Measurements from ENCODE around the gene ARHGEF26.

Gene ARHGEF26

GRCh38 chr3:154224866-154225265, 103.7 kb downstream of the ARHGEF26 start:
- DNase-seq, result no peak
- Mint-ChIP-seq H3K4me1 (ENCODE audit: low read depth) (peaks cover 2% of the 10 kb centered on the region), H3K36me3 (ENCODE audit: low read depth) (no peaks in the 10 kb centered on the region), H3K27ac (no peak overlapping the region), H3K27me3 (peaks cover 17% of the 10 kb centered on the region), H3K4me3 (no peak overlapping the region), H3K9me3 (no peaks in the 10 kb centered on the region)

DNA sequence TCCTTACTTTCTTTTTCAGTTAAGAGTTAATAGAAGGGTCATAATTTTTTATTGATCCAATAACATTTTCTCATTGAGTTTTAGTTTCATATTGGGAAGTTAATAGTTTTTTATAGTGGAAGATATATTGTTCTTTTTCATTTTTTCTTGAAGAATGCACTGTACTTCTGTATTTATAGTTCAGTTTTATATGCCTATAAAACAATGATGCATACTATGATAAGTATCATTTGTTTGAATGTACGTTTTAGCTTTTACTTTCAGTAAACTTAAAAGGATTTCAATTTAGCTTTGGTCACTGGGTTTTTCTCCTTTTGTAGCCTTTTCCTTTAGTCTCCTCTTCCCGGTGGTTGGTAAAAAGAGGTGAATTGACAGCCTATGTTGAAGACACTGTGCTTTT, 104.3 kb downstream of the ARHGEF26 start:
- Mint-ChIP-seq H3K36me3 (ENCODE audit: low read depth) (no peaks in the 10 kb centered on the region), H3K27ac (no peak overlapping the region), H3K27me3 (peaks cover 16% of the 10 kb centered on the region), H3K9me3 (no peaks in the 10 kb centered on the region), H3K4me3 (no peak overlapping the region), H3K4me1 (ENCODE audit: low read depth) (peaks cover 2% of the 10 kb centered on the region)
- DNase-seq, result no peak

DNA sequence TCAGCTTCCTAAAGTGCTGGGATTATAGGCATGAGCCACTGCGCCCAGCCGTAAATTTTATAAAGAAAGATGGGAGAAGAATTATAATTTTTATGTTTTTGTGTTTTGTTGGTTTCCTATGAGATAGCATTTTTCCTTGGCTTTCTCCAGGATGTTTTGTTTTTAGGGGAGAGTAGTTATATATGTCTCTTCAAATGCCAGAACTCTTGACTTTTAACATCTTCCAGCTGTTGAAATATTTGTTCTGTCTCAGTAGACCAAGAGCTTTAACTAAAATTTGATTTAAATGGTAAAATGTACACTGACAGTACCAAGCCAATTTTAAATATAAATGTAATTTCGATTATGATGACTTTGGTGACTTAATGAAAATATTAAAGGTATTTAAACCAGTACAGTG, 106.3 kb downstream of the ARHGEF26 start:
- H3K27me3 Mint-ChIP-seq, result peaks cover 23% of the 10 kb centered on the region
- no peaks in the 10 kb centered on the region for H3K36me3 Mint-ChIP-seq (ENCODE audit: low read depth)
- H3K4me1 Mint-ChIP-seq (ENCODE audit: low read depth), result peaks cover 2% of the 10 kb centered on the region
- H3K4me3 Mint-ChIP-seq, result no peak overlapping the region
- H3K9me3 Mint-ChIP-seq, result no peaks in the 10 kb centered on the region
- DNase-seq, result no peak
- no peak overlapping the region for H3K27ac Mint-ChIP-seq

DNA sequence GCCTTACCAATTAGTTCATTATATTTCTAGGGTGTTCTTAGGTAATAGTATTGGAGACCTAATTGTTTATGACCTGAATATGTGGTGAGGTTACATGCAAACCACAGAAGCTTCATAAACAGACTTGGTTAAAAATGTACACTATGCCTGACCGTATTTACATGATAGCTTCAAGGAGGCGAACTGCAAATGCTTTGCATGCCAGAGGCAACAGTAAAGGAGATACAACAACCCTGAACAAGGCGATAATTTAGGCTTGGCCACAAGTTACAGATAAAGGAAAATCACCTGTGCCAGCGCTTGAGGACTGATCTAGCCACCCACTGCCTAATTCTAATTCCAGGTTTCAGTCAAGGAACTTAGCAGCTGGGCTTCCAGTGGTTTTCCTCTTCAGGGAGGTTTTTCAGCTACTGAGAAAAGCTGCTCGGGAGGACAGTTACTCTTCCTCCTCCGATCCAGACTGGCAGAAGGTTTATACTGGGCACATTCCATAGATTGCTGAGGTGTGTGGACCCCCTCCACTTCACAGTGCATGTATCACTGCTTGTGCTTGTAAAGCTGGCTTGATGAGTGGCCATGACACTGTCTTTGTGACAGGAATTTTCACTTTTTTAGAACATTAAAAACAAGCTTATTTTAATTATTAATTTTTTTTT, 107.5 kb downstream of the ARHGEF26 start:
- no peak overlapping the region for H3K27ac Mint-ChIP-seq
- H3K9me3 Mint-ChIP-seq, result no peaks in the 10 kb centered on the region
- no peaks in the 10 kb centered on the region for H3K4me1 Mint-ChIP-seq (ENCODE audit: low read depth)
- H3K27me3 Mint-ChIP-seq, result peaks cover 31% of the 10 kb centered on the region
- no peak for DNase-seq
- H3K36me3 Mint-ChIP-seq (ENCODE audit: low read depth), result no peaks in the 10 kb centered on the region
- H3K4me3 Mint-ChIP-seq, result no peak overlapping the region

DNA sequence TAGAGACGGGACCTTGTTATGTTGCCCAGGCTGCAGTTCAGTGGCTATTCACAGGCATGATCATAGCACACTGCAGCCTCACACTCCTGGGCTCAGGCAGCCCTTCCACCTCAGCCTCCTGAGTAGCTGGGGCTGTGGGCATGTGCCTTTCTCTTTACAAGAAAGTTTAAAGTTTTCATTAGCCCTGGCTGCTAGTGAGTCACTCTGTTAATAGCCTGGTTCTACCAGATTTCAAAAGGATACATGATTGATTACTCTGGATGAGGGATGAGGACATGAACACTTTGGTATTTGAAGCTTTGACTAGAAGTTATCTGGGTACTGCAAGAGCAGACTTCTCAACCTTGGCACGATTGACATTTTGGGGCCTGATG, 108.0 kb downstream of the ARHGEF26 start:
- Mint-ChIP-seq H3K36me3 (ENCODE audit: low read depth) (no peaks in the 10 kb centered on the region), H3K9me3 (no peaks in the 10 kb centered on the region), H3K4me3 (no peak overlapping the region), H3K27me3 (peaks cover 34% of the 10 kb centered on the region), H3K4me1 (ENCODE audit: low read depth) (no peaks in the 10 kb centered on the region), H3K27ac (no peak overlapping the region)
- DNase-seq, result no peak

DNA sequence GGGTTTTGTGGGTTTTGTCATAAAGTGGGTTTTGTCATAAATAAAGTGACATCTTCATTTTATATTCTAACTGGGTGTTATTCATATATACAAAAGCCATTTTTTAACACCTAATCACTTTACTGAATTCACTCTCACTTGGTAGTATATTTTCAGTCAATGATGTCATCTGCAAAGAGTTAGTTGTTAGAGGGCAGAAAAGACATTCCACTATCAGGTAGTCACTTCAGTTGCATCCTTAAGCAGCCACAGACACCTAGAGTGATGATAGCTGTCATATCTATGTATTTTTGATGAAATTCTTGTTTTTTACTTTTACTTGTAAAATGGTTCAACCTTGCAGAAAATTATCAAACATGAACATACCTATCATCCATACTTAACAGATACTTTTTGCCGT, 114.1 kb downstream of the ARHGEF26 start:
- peaks cover 39% of the 10 kb centered on the region for H3K27me3 Mint-ChIP-seq
- no peak overlapping the region for H3K4me3 Mint-ChIP-seq
- DNase-seq, result no peak
- H3K4me1 Mint-ChIP-seq (ENCODE audit: low read depth), result peaks cover 9% of the 10 kb centered on the region
- no peaks in the 10 kb centered on the region for H3K36me3 Mint-ChIP-seq (ENCODE audit: low read depth)
- H3K9me3 Mint-ChIP-seq, result no peaks in the 10 kb centered on the region
- no peak overlapping the region for H3K27ac Mint-ChIP-seq

- Mint-ChIP-seq H3K9me3 (no peaks in the 10 kb centered on the region), H3K4me3 (no peak overlapping the region), H3K27ac (no peak overlapping the region), H3K27me3 (peaks cover 36% of the 10 kb centered on the region), H3K36me3 (ENCODE audit: low read depth) (no peaks in the 10 kb centered on the region), H3K4me1 (ENCODE audit: low read depth) (peaks cover 9% of the 10 kb centered on the region)
- DNase-seq, result no peak
These were observed 115.1 kb downstream of the ARHGEF26 start for GRCh38 chr3:154236331-154236730.

DNA sequence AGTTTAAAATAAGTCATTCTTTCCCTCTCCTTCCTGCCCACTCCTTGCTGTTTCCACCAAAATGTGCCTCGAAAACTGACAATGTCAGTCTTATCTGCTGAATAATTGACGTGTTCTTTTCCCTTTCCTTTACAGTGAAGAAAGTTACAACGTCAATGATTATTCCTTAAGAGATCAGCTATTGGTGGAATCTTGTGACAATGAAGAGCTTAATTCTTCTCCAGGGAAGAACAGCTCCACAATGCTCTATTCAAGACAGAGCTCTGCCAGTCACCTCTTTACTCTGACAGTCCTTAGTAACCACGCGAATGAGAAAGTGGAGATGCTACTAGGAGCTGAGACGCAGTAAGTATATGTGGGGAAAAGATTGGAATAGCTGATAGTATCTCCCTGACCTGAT, 119.0 kb downstream of the ARHGEF26 start:
- no peak overlapping the region for H3K27ac Mint-ChIP-seq
- H3K36me3 Mint-ChIP-seq (ENCODE audit: low read depth), result no peaks in the 10 kb centered on the region
- H3K9me3 Mint-ChIP-seq, result no peaks in the 10 kb centered on the region
- no peak for DNase-seq
- H3K27me3 Mint-ChIP-seq, result peaks cover 12% of the 10 kb centered on the region
- H3K4me1 Mint-ChIP-seq (ENCODE audit: low read depth), result peaks cover 12% of the 10 kb centered on the region
- no peak overlapping the region for H3K4me3 Mint-ChIP-seq

- no peak for DNase-seq
These were observed 120.3 kb downstream of the ARHGEF26 start for GRCh38 chr3:154241496-154241895.

DNA sequence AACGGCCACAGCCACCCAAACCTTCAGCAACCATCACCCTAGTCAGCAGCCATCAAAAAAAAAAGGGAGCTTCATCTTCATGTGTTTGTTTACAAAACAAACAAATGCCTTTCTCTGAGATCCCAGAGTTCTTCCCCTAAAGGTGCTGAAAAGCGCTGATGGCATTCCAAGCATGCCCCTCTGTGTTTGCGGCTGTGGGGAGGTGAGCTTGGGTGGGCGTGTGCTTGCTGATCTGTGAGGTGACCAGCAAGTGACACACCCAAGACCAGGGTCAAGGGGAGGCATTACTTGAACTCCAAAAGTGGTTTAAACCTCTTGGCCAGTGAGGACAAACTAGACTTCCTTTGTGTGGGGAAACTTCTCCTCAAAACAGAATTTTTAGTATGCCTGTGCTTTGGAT, 121.6 kb downstream of the ARHGEF26 start:
- peaks cover 10% of the 10 kb centered on the region for H3K36me3 Mint-ChIP-seq (ENCODE audit: low read depth)
- no peak overlapping the region for H3K4me3 Mint-ChIP-seq
- peaks cover 8% of the 10 kb centered on the region for H3K4me1 Mint-ChIP-seq (ENCODE audit: low read depth)
- H3K27me3 Mint-ChIP-seq, result peaks cover 12% of the 10 kb centered on the region
- no peak overlapping the region for H3K27ac Mint-ChIP-seq
- no peaks in the 10 kb centered on the region for H3K9me3 Mint-ChIP-seq
- DNase-seq, result no peak

More at GRCh38 chr3:154241496-154241895, 120.3 kb downstream of the ARHGEF26 start:
- Mint-ChIP-seq H3K9me3 (no peaks in the 10 kb centered on the region), H3K36me3 (ENCODE audit: low read depth) (peaks cover under 1% of the 10 kb centered on the region), H3K4me3 (no peak overlapping the region), H3K27ac (no peak overlapping the region), H3K27me3 (peaks cover 12% of the 10 kb centered on the region), H3K4me1 (ENCODE audit: low read depth) (peaks cover 12% of the 10 kb centered on the region)

DNA sequence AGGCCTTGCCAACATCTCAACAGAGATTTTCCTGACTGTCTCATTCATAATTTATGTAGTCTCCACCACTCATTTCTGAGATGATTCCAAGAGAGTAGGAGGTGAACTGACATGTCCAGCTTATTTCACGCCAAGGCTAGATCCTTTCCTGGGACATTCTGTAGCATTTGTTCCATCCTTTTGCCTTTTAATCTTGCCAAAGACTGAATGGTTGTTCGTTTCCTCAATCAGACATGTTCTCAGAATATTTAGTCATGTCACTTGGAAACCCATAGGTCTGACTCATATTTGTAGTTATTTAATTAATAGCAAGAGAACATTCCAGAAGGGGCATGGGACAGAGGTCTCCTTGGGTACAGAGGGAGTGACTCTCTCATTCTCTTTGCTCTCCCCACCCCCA, 122.2 kb downstream of the ARHGEF26 start:
- DNase-seq, result no peak
- H3K27ac Mint-ChIP-seq, result no peak overlapping the region
- H3K36me3 Mint-ChIP-seq (ENCODE audit: low read depth), result peaks cover 14% of the 10 kb centered on the region
- H3K27me3 Mint-ChIP-seq, result peaks cover 12% of the 10 kb centered on the region
- H3K4me3 Mint-ChIP-seq, result no peak overlapping the region
- H3K9me3 Mint-ChIP-seq, result no peaks in the 10 kb centered on the region
- H3K4me1 Mint-ChIP-seq (ENCODE audit: low read depth), result peaks cover 3% of the 10 kb centered on the region

GRCh38 chr3:154244644-154245043, 123.5 kb downstream of the ARHGEF26 start:
- Mint-ChIP-seq H3K4me1 (ENCODE audit: low read depth) (peaks cover 3% of the 10 kb centered on the region), H3K4me3 (no peak overlapping the region), H3K36me3 (ENCODE audit: low read depth) (peaks cover 27% of the 10 kb centered on the region), H3K27ac (no peak overlapping the region), H3K9me3 (no peaks in the 10 kb centered on the region), H3K27me3 (peaks cover 3% of the 10 kb centered on the region)
- no peak for DNase-seq

DNA sequence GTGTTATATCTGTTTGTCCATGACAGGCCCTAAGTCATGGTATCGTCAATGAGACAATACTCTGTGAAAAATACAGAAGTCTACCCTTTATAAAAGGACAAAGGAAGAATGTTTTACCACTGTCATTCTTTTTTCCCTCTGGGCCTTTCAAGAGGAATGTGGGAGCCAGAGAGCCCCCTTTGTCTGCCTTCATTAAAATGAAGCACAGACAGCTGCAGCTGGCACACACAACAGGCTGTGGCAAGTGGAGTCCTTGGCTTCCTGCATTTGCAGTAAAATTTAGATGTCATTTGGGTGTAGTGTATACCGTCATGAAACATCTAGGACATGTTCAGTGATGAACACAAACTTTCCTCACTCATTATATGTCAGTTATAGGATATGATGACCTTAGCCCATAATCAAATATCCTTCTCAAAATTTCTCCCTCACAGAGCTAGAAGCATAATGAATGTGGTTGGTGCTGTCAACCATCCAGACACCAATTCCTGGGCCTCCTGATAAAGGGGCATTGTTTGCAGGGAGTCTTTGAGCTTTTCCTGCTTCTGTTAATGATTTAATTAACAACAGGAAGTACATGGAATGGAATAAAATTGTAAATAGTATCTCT, 126.7 kb downstream of the ARHGEF26 start:
- peaks cover 55% of the 10 kb centered on the region for H3K36me3 Mint-ChIP-seq (ENCODE audit: low read depth)
- H3K27me3 Mint-ChIP-seq, result no peaks in the 10 kb centered on the region
- DNase-seq, result no peak
- no peak overlapping the region for H3K4me3 Mint-ChIP-seq
- H3K9me3 Mint-ChIP-seq, result no peaks in the 10 kb centered on the region
- peaks cover 5% of the 10 kb centered on the region for H3K4me1 Mint-ChIP-seq (ENCODE audit: low read depth)
- no peak overlapping the region for H3K27ac Mint-ChIP-seq

- Mint-ChIP-seq H3K4me1 (ENCODE audit: low read depth) (peaks cover 2% of the 10 kb centered on the region), H3K27ac (no peak overlapping the region), H3K27me3 (no peaks in the 10 kb centered on the region), H3K4me3 (no peak overlapping the region), H3K36me3 (ENCODE audit: low read depth) (peaks cover 69% of the 10 kb centered on the region), H3K9me3 (no peaks in the 10 kb centered on the region)
- DNase-seq, result no peak
These were observed 129.1 kb downstream of the ARHGEF26 start for GRCh38 chr3:154250291-154250690.

GRCh38 chr3:154251610-154252009, 130.4 kb downstream of the ARHGEF26 start:
- H3K27me3 Mint-ChIP-seq, result no peaks in the 10 kb centered on the region
- H3K27ac Mint-ChIP-seq, result no peak overlapping the region
- H3K4me3 Mint-ChIP-seq, result no peak overlapping the region
- DNase-seq, result no peak
- H3K9me3 Mint-ChIP-seq, result no peaks in the 10 kb centered on the region
- peaks cover 77% of the 10 kb centered on the region for H3K36me3 Mint-ChIP-seq (ENCODE audit: low read depth)
- peaks cover 2% of the 10 kb centered on the region for H3K4me1 Mint-ChIP-seq (ENCODE audit: low read depth)
